ENCODE data around the gene UNKL.

Gene UNKL

GRCh38 chr16:1393613-1394176, 20.8 kb downstream of the UNKL start:
- no peak overlapping the region for H3K27ac ChIP-seq (ENCODE audit: insufficient read depth, low read length, poor library complexity, severe bottlenecking)
- no peaks in the 10 kb centered on the region for H3K27me3 ChIP-seq (replicated peaks; ENCODE audit: control insufficient read depth, insufficient read depth, low read length, poor library complexity, severe bottlenecking)
- peaks cover 57% of the 10 kb centered on the region for H3K36me3 ChIP-seq (ENCODE audit: control insufficient read depth, insufficient read depth, low read length)
- H3K9me3 ChIP-seq (ENCODE audit: control insufficient read depth, low read length) = no peaks in the 10 kb centered on the region
- no peaks in the 10 kb centered on the region for H3K4me1 ChIP-seq (ENCODE audit: control insufficient read depth, insufficient read depth, low read length, poor library complexity, severe bottlenecking)
- DNase-seq = no peak
- no peak overlapping the region for H3K4me3 ChIP-seq (ENCODE audit: insufficient read depth, low read depth, low read length, poor library complexity, severe bottlenecking)

DNA sequence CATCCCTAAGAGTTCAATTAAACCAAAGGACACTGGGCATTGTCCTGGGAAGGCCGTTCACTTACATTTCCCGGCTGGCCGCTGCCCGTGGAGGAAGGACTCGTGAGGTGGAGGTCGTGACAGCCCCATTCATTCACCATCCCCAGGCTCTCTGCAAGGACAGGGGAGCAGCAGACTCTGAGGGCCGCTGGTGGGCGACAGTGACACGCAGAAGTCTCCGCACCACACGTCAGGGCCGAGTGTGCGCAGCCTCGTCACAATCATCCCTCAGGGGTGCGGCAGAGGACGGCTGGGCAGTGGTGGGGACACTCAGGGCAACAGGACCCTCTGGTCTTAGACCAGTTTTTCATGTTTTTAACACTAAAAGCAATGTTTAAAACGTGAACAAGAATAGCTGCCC, 21.7 kb downstream of the UNKL start:
- Histone ChIP-seq H3K4me1 (ENCODE audit: control insufficient read depth, insufficient read depth, low read length, poor library complexity, severe bottlenecking) (no peaks in the 10 kb centered on the region), H3K4me3 (ENCODE audit: insufficient read depth, low read depth, low read length, poor library complexity, severe bottlenecking) (no peak overlapping the region), H3K27ac (ENCODE audit: insufficient read depth, low read length, poor library complexity, severe bottlenecking) (no peak overlapping the region), H3K9me3 (ENCODE audit: control insufficient read depth, low read length) (no peaks in the 10 kb centered on the region), H3K36me3 (ENCODE audit: control insufficient read depth, insufficient read depth, low read length) (peaks cover 48% of the 10 kb centered on the region), H3K27me3 (replicated peaks; ENCODE audit: control insufficient read depth, insufficient read depth, low read length, poor library complexity, severe bottlenecking) (no peaks in the 10 kb centered on the region)
- DNase-seq = no peak

DNA sequence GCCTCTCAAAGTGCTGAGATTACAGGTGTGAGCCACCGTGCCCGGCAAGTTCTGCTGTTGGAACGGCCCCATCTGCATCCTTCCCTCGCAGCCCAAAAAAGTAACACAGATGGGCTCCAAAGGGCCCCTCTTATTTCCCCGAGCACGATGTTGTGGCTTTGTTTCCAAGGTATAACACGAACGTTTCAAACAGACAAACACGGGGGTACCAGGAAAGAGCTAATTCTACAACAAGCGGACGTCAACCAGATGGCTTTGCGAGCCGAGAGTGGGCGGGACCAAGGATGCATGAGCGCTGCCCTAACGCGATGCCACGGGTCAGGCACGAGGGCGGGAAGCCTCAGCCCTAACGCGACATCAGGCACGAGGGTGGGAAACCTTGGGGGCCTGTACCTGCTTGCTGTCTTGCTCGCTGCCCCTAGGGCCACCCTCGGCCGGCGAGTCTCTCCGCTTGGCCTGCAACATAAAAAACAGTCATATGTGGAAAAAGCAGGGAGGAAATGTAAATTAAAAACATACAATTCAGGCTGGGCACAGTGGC, 24.2 kb downstream of the UNKL start:
- no peaks in the 10 kb centered on the region for H3K4me1 ChIP-seq (ENCODE audit: control insufficient read depth, insufficient read depth, low read length, poor library complexity, severe bottlenecking)
- H3K4me3 ChIP-seq (ENCODE audit: insufficient read depth, low read depth, low read length, poor library complexity, severe bottlenecking) = no peak overlapping the region
- H3K9me3 ChIP-seq (ENCODE audit: control insufficient read depth, low read length) = no peaks in the 10 kb centered on the region
- H3K27ac ChIP-seq (ENCODE audit: insufficient read depth, low read length, poor library complexity, severe bottlenecking) = no peak overlapping the region
- H3K36me3 ChIP-seq (ENCODE audit: control insufficient read depth, insufficient read depth, low read length) = peaks cover 46% of the 10 kb centered on the region
- no peak for DNase-seq
- H3K27me3 ChIP-seq (replicated peaks; ENCODE audit: control insufficient read depth, insufficient read depth, low read length, poor library complexity, severe bottlenecking) = no peaks in the 10 kb centered on the region

DNA sequence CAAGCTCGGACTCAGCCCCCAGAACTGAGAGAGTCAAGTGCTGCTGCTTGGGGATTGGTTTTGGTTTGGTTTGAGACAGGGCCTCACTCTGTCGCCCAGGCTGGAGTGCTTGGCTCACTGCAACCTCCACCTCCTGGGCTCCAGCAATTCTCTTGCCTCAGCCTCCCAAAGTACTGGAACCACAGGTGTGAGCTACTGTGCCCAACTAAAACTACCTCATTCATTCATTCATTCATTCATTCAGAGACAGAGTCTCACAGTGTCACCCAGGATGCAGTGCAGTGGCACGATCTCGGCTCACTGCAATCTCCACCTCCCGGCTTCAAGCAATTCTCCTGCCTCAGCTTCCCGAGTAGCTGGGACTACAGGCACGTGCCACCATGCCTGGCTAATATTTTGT, 24.7 kb downstream of the UNKL start:
- Histone ChIP-seq H3K4me3 (ENCODE audit: insufficient read depth, low read depth, low read length, poor library complexity, severe bottlenecking) (no peak overlapping the region), H3K9me3 (ENCODE audit: control insufficient read depth, low read length) (no peaks in the 10 kb centered on the region), H3K36me3 (ENCODE audit: control insufficient read depth, insufficient read depth, low read length) (peaks cover 46% of the 10 kb centered on the region), H3K27me3 (replicated peaks; ENCODE audit: control insufficient read depth, insufficient read depth, low read length, poor library complexity, severe bottlenecking) (no peaks in the 10 kb centered on the region), H3K27ac (ENCODE audit: insufficient read depth, low read length, poor library complexity, severe bottlenecking) (no peak overlapping the region), H3K4me1 (ENCODE audit: control insufficient read depth, insufficient read depth, low read length, poor library complexity, severe bottlenecking) (no peaks in the 10 kb centered on the region)
- DNase-seq = no peak

DNA sequence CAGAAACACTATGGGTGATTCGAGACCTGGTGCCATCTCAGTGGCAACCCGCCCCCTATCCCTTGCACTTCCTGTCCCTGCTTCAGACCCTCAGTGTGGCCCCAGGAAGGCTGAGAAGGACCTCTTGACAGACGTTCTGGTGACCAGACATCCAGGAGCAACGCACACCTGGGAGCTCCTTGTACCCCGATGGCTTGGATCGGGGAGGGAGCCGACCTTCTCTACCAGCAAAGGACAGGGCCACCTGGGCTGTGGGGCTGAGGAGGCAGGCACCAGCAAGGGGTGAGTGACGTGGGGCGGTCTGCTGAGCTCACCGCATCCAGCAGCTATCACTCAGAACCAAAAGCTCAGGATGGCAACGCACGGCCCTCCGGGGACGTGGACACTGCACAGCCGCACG, 27.2 kb downstream of the UNKL start:
- peaks cover 35% of the 10 kb centered on the region for H3K36me3 ChIP-seq (ENCODE audit: control insufficient read depth, insufficient read depth, low read length)

DNA sequence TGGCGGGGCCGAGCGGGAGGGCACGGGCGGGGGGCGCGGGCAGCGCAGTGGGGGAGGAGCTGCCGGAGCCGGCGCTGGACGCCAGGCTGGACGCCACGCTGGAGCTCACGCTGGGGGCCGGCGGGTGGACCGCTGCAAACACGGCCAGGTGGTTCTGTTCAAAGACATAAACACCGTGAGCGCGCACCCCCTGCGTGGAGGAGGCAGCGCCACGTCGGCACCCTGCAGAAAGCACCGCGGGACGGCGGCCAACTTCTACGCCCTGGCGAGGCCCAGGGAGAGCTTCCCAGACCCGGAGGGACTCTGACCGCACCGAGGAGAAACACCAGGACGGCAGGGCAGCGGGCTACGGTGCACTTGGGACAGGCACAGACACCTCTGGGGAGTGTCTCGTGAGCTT, 29.3 kb downstream of the UNKL start:
- Histone ChIP-seq H3K27me3 (replicated peaks; ENCODE audit: control insufficient read depth, insufficient read depth, low read length, poor library complexity, severe bottlenecking) (no peaks in the 10 kb centered on the region), H3K9me3 (ENCODE audit: control insufficient read depth, low read length) (no peaks in the 10 kb centered on the region)

More for the DNA sequence above, 27.2 kb downstream of the UNKL start:
- Histone ChIP-seq H3K27ac (ENCODE audit: insufficient read depth, low read length, poor library complexity, severe bottlenecking) (no peak overlapping the region), H3K4me3 (ENCODE audit: insufficient read depth, low read depth, low read length, poor library complexity, severe bottlenecking) (no peak overlapping the region), H3K4me1 (ENCODE audit: control insufficient read depth, insufficient read depth, low read length, poor library complexity, severe bottlenecking) (no peaks in the 10 kb centered on the region), H3K27me3 (replicated peaks; ENCODE audit: control insufficient read depth, insufficient read depth, low read length, poor library complexity, severe bottlenecking) (no peaks in the 10 kb centered on the region), H3K9me3 (ENCODE audit: control insufficient read depth, low read length) (no peaks in the 10 kb centered on the region)
- no peak for DNase-seq

DNA sequence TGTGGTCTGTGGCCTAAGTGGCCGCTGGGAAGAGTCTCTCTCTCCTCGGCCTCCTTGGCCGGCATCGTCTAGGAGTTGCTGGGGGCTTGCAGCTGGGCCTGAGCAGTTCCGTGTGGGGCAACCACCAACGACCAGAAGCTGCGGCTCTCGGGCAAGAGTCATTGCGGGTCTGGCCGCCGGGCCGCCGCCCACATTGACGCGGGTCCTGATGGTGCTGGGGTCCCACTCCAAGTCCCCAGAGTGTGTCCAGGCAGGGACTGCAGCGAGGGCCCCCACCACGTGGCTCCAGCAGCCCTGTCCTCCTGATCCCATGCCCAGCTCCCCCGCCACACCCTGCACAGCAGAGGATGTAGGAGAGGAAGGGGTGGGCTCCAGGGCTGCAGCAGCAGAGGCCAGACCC, 30.9 kb downstream of the UNKL start:
- peaks cover 8% of the 10 kb centered on the region for H3K4me1 ChIP-seq (ENCODE audit: control insufficient read depth, insufficient read depth, low read length, poor library complexity, severe bottlenecking)
- H3K9me3 ChIP-seq (ENCODE audit: control insufficient read depth, low read length) = no peaks in the 10 kb centered on the region
- H3K4me3 ChIP-seq (ENCODE audit: insufficient read depth, low read depth, low read length, poor library complexity, severe bottlenecking) = no peak overlapping the region
- H3K27me3 ChIP-seq (replicated peaks; ENCODE audit: control insufficient read depth, insufficient read depth, low read length, poor library complexity, severe bottlenecking) = no peaks in the 10 kb centered on the region
- H3K36me3 ChIP-seq (ENCODE audit: control insufficient read depth, insufficient read depth, low read length) = peaks cover 24% of the 10 kb centered on the region
- no peak for DNase-seq
- no peak overlapping the region for H3K27ac ChIP-seq (ENCODE audit: insufficient read depth, low read length, poor library complexity, severe bottlenecking)

More for the DNA sequence above, 29.3 kb downstream of the UNKL start:
- H3K4me3 ChIP-seq (ENCODE audit: insufficient read depth, low read depth, low read length, poor library complexity, severe bottlenecking) = no peak overlapping the region
- H3K27ac ChIP-seq (ENCODE audit: insufficient read depth, low read length, poor library complexity, severe bottlenecking) = no peak overlapping the region
- H3K36me3 ChIP-seq (ENCODE audit: control insufficient read depth, insufficient read depth, low read length) = peaks cover 35% of the 10 kb centered on the region
- no peak for DNase-seq
- H3K4me1 ChIP-seq (ENCODE audit: control insufficient read depth, insufficient read depth, low read length, poor library complexity, severe bottlenecking) = no peaks in the 10 kb centered on the region

GRCh38 chr16:1381612-1382406, 32.7 kb downstream of the UNKL start:
- Histone ChIP-seq H3K27me3 (replicated peaks; ENCODE audit: control insufficient read depth, insufficient read depth, low read length, poor library complexity, severe bottlenecking) (no peaks in the 10 kb centered on the region), H3K27ac (ENCODE audit: insufficient read depth, low read length, poor library complexity, severe bottlenecking) (no peak overlapping the region), H3K9me3 (ENCODE audit: control insufficient read depth, low read length) (no peaks in the 10 kb centered on the region), H3K4me3 (ENCODE audit: insufficient read depth, low read depth, low read length, poor library complexity, severe bottlenecking) (no peak overlapping the region), H3K36me3 (ENCODE audit: control insufficient read depth, insufficient read depth, low read length) (peaks cover 24% of the 10 kb centered on the region), H3K4me1 (ENCODE audit: control insufficient read depth, insufficient read depth, low read length, poor library complexity, severe bottlenecking) (peaks cover 9% of the 10 kb centered on the region)
- DNase-seq = no peak

GRCh38 chr16:1380195-1380594, 34.3 kb downstream of the UNKL start:
- H3K9me3 ChIP-seq (ENCODE audit: control insufficient read depth, low read length) = no peaks in the 10 kb centered on the region

More at GRCh38 chr16:1380195-1380594, 34.3 kb downstream of the UNKL start:
- H3K36me3 ChIP-seq (ENCODE audit: control insufficient read depth, insufficient read depth, low read length) = peaks cover 32% of the 10 kb centered on the region
- H3K4me3 ChIP-seq (ENCODE audit: insufficient read depth, low read depth, low read length, poor library complexity, severe bottlenecking) = peak overlapping the region; percentile 39
- H3K4me1 ChIP-seq (ENCODE audit: control insufficient read depth, insufficient read depth, low read length, poor library complexity, severe bottlenecking) = peaks cover 9% of the 10 kb centered on the region
- no peak overlapping the region for H3K27ac ChIP-seq (ENCODE audit: insufficient read depth, low read length, poor library complexity, severe bottlenecking)
- no peaks in the 10 kb centered on the region for H3K27me3 ChIP-seq (replicated peaks; ENCODE audit: control insufficient read depth, insufficient read depth, low read length, poor library complexity, severe bottlenecking)
- DNase-seq = no peak

Data from effector memory CD4-positive, alpha-beta T cell (primary cell).